SJCRH30 (cell line): ENCODE measurements around the gene VPS9D1. TPM values are rescaled to one million over a fixed set of nuclear protein-coding genes. Genes with fewer than 3 reads are reported as not detected.

Experiments
- DNase-seq, 2 experiments: peaks; one replicate each; pipeline ENCODE4 v3.0.0-alpha.2; 2015 to 2020
- H3K27ac ChIP-seq: fragments of 250-450 bp; sonication (Bioruptor Pico); 2 replicates; pipeline ENCODE4 v1.5.1; 2020; ENCODE audit warnings: mild to moderate bottlenecking, moderate library complexity
- H3K27me3 ChIP-seq: fragments of 250-450 bp; sonication (Bioruptor Pico); 2 replicates; pipeline ENCODE4 v1.5.1; 2020; ENCODE audit warnings: mild to moderate bottlenecking, moderate library complexity
- H3K36me3 ChIP-seq: fragments of 250-450 bp; sonication (Bioruptor Pico); 2 replicates; pipeline ENCODE4 v1.5.1; 2020; ENCODE audit warnings: mild to moderate bottlenecking, moderate library complexity
- H3K4me1 ChIP-seq: fragments of 250-450 bp; sonication (Bioruptor Pico); 2 replicates; pipeline ENCODE4 v1.5.1; 2020; ENCODE audit warnings: mild to moderate bottlenecking, moderate library complexity
- H3K4me3 ChIP-seq: fragments of 250-450 bp; sonication (Bioruptor Pico); 2 replicates; pipeline ENCODE4 v1.5.1; 2020; ENCODE audit warnings: mild to moderate bottlenecking, moderate library complexity
- H3K9me3 ChIP-seq: fragments of 250-450 bp; sonication (Bioruptor Pico); replicated peaks from 2 replicates; pipeline ENCODE4 v1.5.1; 2020; ENCODE audit warnings: mild to moderate bottlenecking, moderate library complexity
- total RNA-seq: library from RNA; depleted of rRNA; stranded (reverse); fragments of >200 nt; shearing (Covaris generic); gene quantifications from 2 replicates; pipeline ENCODE4 v1.2.3, GENCODE V29; 2014; rRNA removed

VPS9D1 gene
- total RNA-seq, 1 experiment from 2014 or later: 2.5 TPM

DNA sequence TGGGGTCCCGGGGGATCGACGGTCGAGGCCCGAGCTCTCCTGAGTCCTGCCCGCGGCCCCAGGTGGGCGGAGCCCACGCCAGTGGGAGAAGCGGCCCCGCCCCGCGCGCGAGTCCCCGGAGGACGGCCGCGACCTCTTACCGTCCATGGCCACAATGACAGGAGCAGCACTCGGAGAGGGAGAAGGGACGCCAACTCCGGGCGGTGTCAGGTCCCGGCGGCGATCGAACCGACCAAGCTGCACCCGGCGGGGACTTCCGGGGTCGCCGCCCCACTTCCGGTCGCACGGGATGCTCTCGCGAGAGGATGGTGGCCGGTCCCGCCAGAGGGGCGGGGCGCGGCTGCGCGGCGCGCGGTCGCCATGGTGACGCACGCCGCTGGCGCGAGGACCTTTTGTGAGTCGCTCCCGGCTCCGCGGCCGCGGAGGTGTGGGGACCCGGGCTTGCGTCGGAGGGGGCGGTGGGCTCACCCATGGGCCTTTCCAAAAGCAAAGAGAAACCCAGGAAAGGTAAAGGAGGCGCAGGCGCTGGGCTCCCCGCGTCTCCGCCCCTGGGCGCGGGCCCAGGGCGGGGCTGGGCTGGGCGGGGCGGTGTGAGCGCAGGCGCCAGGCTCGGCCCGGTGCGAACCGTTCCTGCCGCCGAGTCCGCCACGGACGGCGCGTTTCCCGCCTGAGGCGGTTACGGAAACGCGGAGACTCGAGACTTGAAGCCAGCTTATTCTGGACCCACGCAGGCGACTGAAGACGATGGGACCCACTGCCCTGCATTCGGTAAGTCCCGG, 63.1 kb downstream of the VPS9D1 start, which contains the start of the genes CHMP1A and SPATA33:
Gene CHMP1A (minus strand): TSS at position 267 of the 779 bp plus-strand sequence. CDS start 120 bp downstream, at position 147.
Gene SPATA33 (plus strand): TSS at position 395 of the 779 bp plus-strand sequence. CDS start 76 bp downstream, at position 471.
- Histone ChIP-seq H3K27me3 (no peaks in the 10 kb centered on the region), H3K27ac (peak within 1 kb of the TSS; percentile 48), H3K36me3 (peaks cover 21% of the 10 kb centered on the region), H3K9me3 (no peaks in the 10 kb centered on the region), H3K4me3 (peak within 1 kb of the TSS; percentile 93), H3K4me1 (peaks cover 4% of the 10 kb centered on the region; the same call in 1 of the 2 replicates)
- DNase-seq: peak; percentile 93 to 94

Other genes with a start within 250 kb of the VPS9D1 start
- gene ANKRD11, start 230.3 kb downstream of the VPS9D1 start, total RNA-seq: 105 and 116 TPM in 2 replicates
- 137 and 161 TPM in 2 replicates for gene SPG7, start 212.5 kb downstream of the VPS9D1 start, total RNA-seq
- gene RPL13, start 160.2 kb downstream of the VPS9D1 start, total RNA-seq: 5,665 and 6,596 TPM in 2 replicates
- gene CPNE7, start 145.1 kb downstream of the VPS9D1 start, total RNA-seq: not detected in 2 replicates
- 1.6 and 1.7 TPM in 2 replicates for gene DPEP1, start 107.3 kb downstream of the VPS9D1 start, total RNA-seq
- 71.1 and 75.6 TPM in 2 replicates for gene CHMP1A, start 63.2 kb downstream of the VPS9D1 start, total RNA-seq
- gene SPATA33, start 63.1 kb downstream of the VPS9D1 start, total RNA-seq: 9.9 and 12.7 TPM in 2 replicates
- 29.0 and 35.1 TPM in 2 replicates for gene CDK10, start 34.2 kb downstream of the VPS9D1 start, total RNA-seq
- 6.0 and 7.2 TPM in 2 replicates for gene SPATA2L, start 19.2 kb downstream of the VPS9D1 start, total RNA-seq
- 12.2 and 13.3 TPM in 2 replicates for gene ZNF276, start 639 bp upstream of the VPS9D1 start, total RNA-seq
- 46.1 and 60.2 TPM in 2 replicates for gene FANCA, start 95.7 kb upstream of the VPS9D1 start, total RNA-seq
- gene SPIRE2, start 107.6 kb upstream of the VPS9D1 start, total RNA-seq: 1.5 and 2.7 TPM in 2 replicates
- gene TCF25, start 152.7 kb upstream of the VPS9D1 start, total RNA-seq: 60.0 and 65.9 TPM in 2 replicates
- 1.6 and 1.7 TPM in 2 replicates for gene MC1R, start 198.0 kb upstream of the VPS9D1 start, total RNA-seq
- 47.0 and 48.3 TPM in 2 replicates for gene TUBB3, start 202.4 kb upstream of the VPS9D1 start, total RNA-seq
- gene DEF8, start 227.9 kb upstream of the VPS9D1 start, total RNA-seq: 44.0 and 49.2 TPM in 2 replicates